ENCODE measurements around the gene BMI1. TPM values are rescaled to one million over a fixed set of nuclear protein-coding genes. Genes with fewer than 3 reads are reported as not detected.

The BMI1 gene
- total RNA-seq, 3 donors from 2014 or later (not counting 1 experiment from before 2014, with no cell fraction given), result 60.5 to 69.8 (median 66.4) TPM

GRCh38 chr10:22303461-22303860, 17.4 kb upstream of the BMI1 start:
- no peak for TF ChIP-seq CTCF (IDR thresholded peaks at IDR 0.05)
- Histone ChIP-seq H3K4me1 (ENCODE audit: control insufficient read depth, insufficient read depth, low read length) (no peaks in the 10 kb centered on the region), H3K27ac (ENCODE audit: low read length) (no peak overlapping the region), H3K27me3 (ENCODE audit: control insufficient read depth, insufficient read depth, low read length) (peaks cover 3% of the 10 kb centered on the region), H3K9me3 (ENCODE audit: control insufficient read depth, insufficient read depth, low read length) (no peaks in the 10 kb centered on the region), H3K36me3 (ENCODE audit: control insufficient read depth, insufficient read depth, low read length) (no peaks in the 10 kb centered on the region), H3K4me3 (ENCODE audit: low read length) (no peak overlapping the region)
- intact Hi-C loops (cut with micrococcal nuclease), result no loop called here
- Mint-ChIP-seq H3K4me3 (no peak overlapping the region), H3K4me1 (no peaks in the 10 kb centered on the region), H3K9me3 (no peaks in the 10 kb centered on the region), H3K27ac (no peak overlapping the region), H3K27me3 (ENCODE audit: low read depth in 2 of 2) (peaks cover 11 to 34% of the 10 kb centered on the region in 2 donors), H3K36me3 (no peaks in the 10 kb centered on the region)
- 100% methylated on average over 3 of the region's 3 CpGs for WGBS (ENCODE audit: insufficient coverage)
- DNase-seq, result no peak
- no peak for ATAC-seq

GRCh38 chr10:22305721-22306120, 15.2 kb upstream of the BMI1 start:
- Histone ChIP-seq H3K27me3 (ENCODE audit: control insufficient read depth, insufficient read depth, low read length) (peaks cover 6% of the 10 kb centered on the region), H3K4me1 (ENCODE audit: control insufficient read depth, insufficient read depth, low read length) (no peaks in the 10 kb centered on the region), H3K36me3 (ENCODE audit: control insufficient read depth, insufficient read depth, low read length) (no peaks in the 10 kb centered on the region), H3K9me3 (ENCODE audit: control insufficient read depth, insufficient read depth, low read length) (no peaks in the 10 kb centered on the region), H3K27ac (ENCODE audit: low read length) (no peak overlapping the region), H3K4me3 (ENCODE audit: low read length) (no peak overlapping the region)
- Mint-ChIP-seq H3K9me3 (no peaks in the 10 kb centered on the region), H3K36me3 (no peaks in the 10 kb centered on the region), H3K4me1 (no peaks in the 10 kb centered on the region), H3K27ac (no peak overlapping the region), H3K27me3 (ENCODE audit: low read depth in 2 of 2) (peaks cover 11 to 43% of the 10 kb centered on the region in 2 donors), H3K4me3 (no peak overlapping the region)
- ATAC-seq, result no peak
- no CpG with 5 or more reads among the region's 2 CpGs for WGBS (ENCODE audit: insufficient coverage)
- no peak for DNase-seq
- intact Hi-C loops (cut with micrococcal nuclease), result no loop called here
- TF ChIP-seq CTCF (IDR thresholded peaks at IDR 0.05), result no peak

- peaks cover 13% of the 10 kb centered on the region for H3K27me3 ChIP-seq (ENCODE audit: control insufficient read depth, insufficient read depth, low read length)
- no peak overlapping the region for H3K27ac Mint-ChIP-seq
- H3K4me3 Mint-ChIP-seq, result no peak overlapping the region
- intact Hi-C loops (cut with micrococcal nuclease), result no loop called here
- no peak for TF ChIP-seq CTCF (IDR thresholded peaks at IDR 0.05)
- DNase-seq (no peak), ATAC-seq (no peak)
- WGBS (ENCODE audit: insufficient coverage), result 86% methylated on average over 1 of the region's 2 CpGs
- H3K9me3 ChIP-seq (ENCODE audit: control insufficient read depth, insufficient read depth, low read length), result no peaks in the 10 kb centered on the region
- no peaks in the 10 kb centered on the region for H3K36me3 ChIP-seq (ENCODE audit: control insufficient read depth, insufficient read depth, low read length)
- no peaks in the 10 kb centered on the region for H3K4me1 ChIP-seq (ENCODE audit: control insufficient read depth, insufficient read depth, low read length)
- no peaks in the 10 kb centered on the region for H3K36me3 Mint-ChIP-seq
- no peak overlapping the region for H3K4me3 ChIP-seq (ENCODE audit: low read length)
- H3K27ac ChIP-seq (ENCODE audit: low read length), result no peak overlapping the region
- no peaks in the 10 kb centered on the region for H3K4me1 Mint-ChIP-seq
- H3K27me3 Mint-ChIP-seq (ENCODE audit: low read depth in 2 of 2), result peaks cover 19 to 55% of the 10 kb centered on the region in 2 donors
- H3K9me3 Mint-ChIP-seq, result no peaks in the 10 kb centered on the region
Observed at GRCh38 chr10:22308390-22308789, 12.5 kb upstream of the BMI1 start.
